Mesothelial cell of epicardium (in vitro differentiated cells): ENCODE measurements around the gene FDPS. TPM values are rescaled to one million over a fixed set of nuclear protein-coding genes. Genes with fewer than 3 reads are reported as not detected.

Experiments used
- DNase-seq, 2 experiments: peaks; one replicate each; pipeline ENCODE4 v3.0.0; 2021; ENCODE audit warnings: low spot score in 2 of 2; ENCODE audit not compliant: unreplicated experiment in 2 of 2
- H3K27ac Mint-ChIP-seq: 2 replicates; pipeline ENCODE4 v1.8.0; 2021; ENCODE audit warnings: mixed read lengths
- H3K27me3 Mint-ChIP-seq: 2 replicates; pipeline ENCODE4 v1.8.0; 2021; ENCODE audit warnings: low read depth, mixed read lengths
- H3K36me3 Mint-ChIP-seq: 2 replicates; pipeline ENCODE4 v1.8.0; 2021; ENCODE audit warnings: mixed read lengths
- H3K4me1 Mint-ChIP-seq: 2 replicates; pipeline ENCODE4 v1.8.0; 2021; ENCODE audit warnings: mixed read lengths
- H3K4me3 Mint-ChIP-seq: 2 replicates; pipeline ENCODE4 v1.8.0; 2021; ENCODE audit warnings: mild to moderate bottlenecking, moderate library complexity, mixed read lengths
- H3K9me3 Mint-ChIP-seq: 2 replicates; pipeline ENCODE4 v1.8.0; 2021; ENCODE audit warnings: mixed read lengths
- CTCF ChIP-seq: fragments of 200-600 bp; sonication (generic); IDR thresholded peaks from one replicate; pipeline ENCODE4 v1.5.0; 2021; ENCODE audit warnings: antibody characterized with exemption; ENCODE audit not compliant: unreplicated experiment
- total RNA-seq: library from RNA; stranded (reverse); gene quantifications from 3 replicates; pipeline ENCODE4 v1.2.1, GENCODE V29; 2021

The FDPS gene
- 153 to 166 TPM (median 162 TPM) in 3 replicates for total RNA-seq

- H3K27me3 Mint-ChIP-seq = no peaks in the 10 kb centered on the region
These were observed at the start of gene FDPS for GRCh38 chr1:155308493-155309422. FDPS (plus strand) TSS chr1:155308866; CDS start chr1:155309790, 924 bp downstream.

DNA sequence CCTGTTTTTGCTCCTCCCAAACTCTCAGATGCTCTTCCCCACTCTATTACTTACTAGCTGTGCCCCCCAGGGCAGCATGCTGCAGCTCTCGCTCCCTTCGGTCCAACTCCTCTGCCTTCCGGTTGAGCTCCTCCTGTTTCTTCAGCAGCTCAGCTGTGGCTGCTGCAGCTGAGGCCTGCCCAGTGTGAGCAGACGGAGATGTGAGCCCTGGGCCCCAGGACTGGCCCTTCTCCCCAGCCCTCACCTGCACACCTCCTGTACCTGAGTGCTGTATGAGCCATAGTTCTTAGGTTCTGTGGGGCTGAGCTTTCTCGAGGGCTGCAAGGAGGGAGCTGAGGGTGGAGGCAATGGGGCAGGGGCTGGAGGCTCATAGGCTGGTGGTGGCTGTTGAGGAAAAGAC is 48.4 kb upstream of the FDPS start:
- Mint-ChIP-seq H3K27me3 (no peaks in the 10 kb centered on the region), H3K27ac (no peak overlapping the region), H3K36me3 (peaks cover 29% of the 10 kb centered on the region), H3K9me3 (no peaks in the 10 kb centered on the region), H3K4me3 (peak overlapping the region; percentile 98), H3K4me1 (peaks cover 23% of the 10 kb centered on the region)
- no peak for DNase-seq
- TF ChIP-seq CTCF = no peak

More at GRCh38 chr1:155308493-155309422, at the start of gene FDPS:
- Mint-ChIP-seq H3K4me3 (peak within 1 kb of the TSS; percentile 96), H3K4me1 (peaks cover 18% of the 10 kb centered on the region), H3K27ac (peak within 1 kb of the TSS; percentile 98), H3K9me3 (no peaks in the 10 kb centered on the region), H3K36me3 (peaks cover 19% of the 10 kb centered on the region)
- no peak for TF ChIP-seq CTCF
- peak; percentile 86 to 90 for DNase-seq

DNA sequence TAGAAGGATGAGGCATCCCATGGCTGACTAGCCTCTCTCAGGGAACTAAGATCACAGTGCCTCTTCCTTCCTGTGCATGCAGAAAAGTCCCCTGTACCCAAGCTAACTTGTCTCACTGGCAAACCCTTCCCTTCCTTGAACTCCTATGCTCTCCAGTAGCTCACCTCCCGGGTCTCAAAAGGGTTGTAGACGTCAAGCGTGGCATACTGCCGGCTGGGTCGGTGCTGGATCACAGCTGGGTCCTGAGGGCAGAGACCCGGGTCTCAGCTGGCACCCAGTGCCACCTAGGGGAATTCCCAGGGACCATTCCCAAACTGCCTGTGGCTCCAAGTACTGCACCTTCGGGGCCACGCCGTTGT is 47.2 kb upstream of the FDPS start:
- no peak for DNase-seq
- Mint-ChIP-seq H3K36me3 (peaks cover 35% of the 10 kb centered on the region), H3K27me3 (no peaks in the 10 kb centered on the region), H3K4me3 (peak overlapping the region; percentile 98), H3K9me3 (no peaks in the 10 kb centered on the region), H3K27ac (peak overlapping the region; percentile 98), H3K4me1 (peaks cover 19% of the 10 kb centered on the region)
- no peak for TF ChIP-seq CTCF

DNA sequence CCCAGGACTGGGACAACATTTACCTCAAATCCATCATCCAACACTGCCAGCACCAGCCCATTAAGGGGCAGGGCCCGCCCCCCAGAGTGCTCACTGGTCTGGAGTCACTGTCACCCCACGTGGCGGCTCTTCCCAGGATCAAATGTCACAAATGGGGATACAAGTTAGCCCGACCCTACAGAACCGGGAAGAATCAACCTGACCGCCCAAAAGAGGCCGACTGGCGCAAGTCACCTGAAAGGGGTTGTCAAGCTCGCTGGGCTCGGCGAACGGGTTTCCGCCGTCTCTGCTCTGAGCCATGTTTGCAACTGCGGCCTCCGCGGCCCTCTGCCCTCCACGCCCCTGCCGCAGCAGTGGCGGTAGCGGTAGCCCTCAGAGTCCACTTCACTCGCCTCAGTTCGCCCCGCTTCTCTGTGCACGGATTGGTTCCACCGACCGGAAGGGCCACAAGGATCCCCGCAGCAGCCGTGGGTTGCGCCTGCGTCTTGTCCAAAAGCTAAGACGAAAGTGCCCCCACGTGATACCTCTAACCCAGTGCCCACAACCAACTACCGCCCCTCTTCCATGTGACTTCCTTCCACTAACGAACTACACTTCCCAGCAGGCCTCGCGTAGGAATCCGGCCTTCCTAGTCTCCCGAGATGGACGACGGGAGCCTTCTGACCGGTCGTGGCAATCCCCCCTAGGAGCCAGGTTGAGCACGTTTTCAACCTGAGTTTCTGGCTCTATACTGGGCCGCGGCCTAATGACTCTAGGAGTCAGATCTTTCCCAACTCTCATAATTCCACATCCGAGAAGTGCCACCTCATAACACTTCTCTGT is 46.6 kb upstream of the FDPS start, which contains the start of gene SCAMP3:
SCAMP3 (minus strand) TSS at position 509 of the 822 bp plus-strand sequence; CDS start at position 300, 209 bp downstream.
- Mint-ChIP-seq H3K4me1 (peaks cover 19% of the 10 kb centered on the region), H3K9me3 (no peaks in the 10 kb centered on the region), H3K27ac (peak within 1 kb of the TSS; percentile 98), H3K36me3 (peaks cover 33% of the 10 kb centered on the region), H3K4me3 (peak within 1 kb of the TSS; percentile 98), H3K27me3 (no peaks in the 10 kb centered on the region)
- DNase-seq = peak; percentile 79 to 86
- TF ChIP-seq CTCF = no peak

DNA sequence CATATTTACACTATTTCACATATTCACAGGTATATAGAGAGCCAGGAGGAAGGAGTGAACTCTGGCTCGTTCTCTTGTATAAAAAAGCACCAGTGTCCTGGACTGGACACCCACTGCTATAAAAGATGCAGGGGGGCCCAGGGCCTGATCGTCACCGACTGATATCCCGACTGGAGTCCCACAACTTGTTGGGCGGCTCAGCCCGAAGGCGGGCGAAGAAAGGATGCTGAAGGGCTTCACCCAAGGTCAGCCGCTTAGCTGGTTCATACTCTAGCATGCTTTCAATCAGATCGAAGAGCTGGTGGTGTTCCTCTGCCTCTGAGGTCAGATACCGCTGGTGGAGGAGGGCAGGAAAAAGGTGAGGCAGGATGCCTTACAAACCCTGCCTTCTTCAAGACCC is 45.6 kb upstream of the FDPS start:
- Mint-ChIP-seq H3K27me3 (no peaks in the 10 kb centered on the region), H3K4me1 (peaks cover 19% of the 10 kb centered on the region), H3K27ac (peak overlapping the region; percentile 98), H3K36me3 (peaks cover 35% of the 10 kb centered on the region), H3K4me3 (peak overlapping the region; percentile 2), H3K9me3 (no peaks in the 10 kb centered on the region)
- DNase-seq = no peak
- TF ChIP-seq CTCF = no peak
